NK-92 (cell line): ENCODE results near the gene RAMP3.

ENCODE experiments used
- DNase-seq: peaks from one replicate; lab custom pipeline; 2025; ENCODE audit not compliant: unreplicated experiment; lab: John Stamatoyannopoulos, UW

Gene RAMP3

DNA sequence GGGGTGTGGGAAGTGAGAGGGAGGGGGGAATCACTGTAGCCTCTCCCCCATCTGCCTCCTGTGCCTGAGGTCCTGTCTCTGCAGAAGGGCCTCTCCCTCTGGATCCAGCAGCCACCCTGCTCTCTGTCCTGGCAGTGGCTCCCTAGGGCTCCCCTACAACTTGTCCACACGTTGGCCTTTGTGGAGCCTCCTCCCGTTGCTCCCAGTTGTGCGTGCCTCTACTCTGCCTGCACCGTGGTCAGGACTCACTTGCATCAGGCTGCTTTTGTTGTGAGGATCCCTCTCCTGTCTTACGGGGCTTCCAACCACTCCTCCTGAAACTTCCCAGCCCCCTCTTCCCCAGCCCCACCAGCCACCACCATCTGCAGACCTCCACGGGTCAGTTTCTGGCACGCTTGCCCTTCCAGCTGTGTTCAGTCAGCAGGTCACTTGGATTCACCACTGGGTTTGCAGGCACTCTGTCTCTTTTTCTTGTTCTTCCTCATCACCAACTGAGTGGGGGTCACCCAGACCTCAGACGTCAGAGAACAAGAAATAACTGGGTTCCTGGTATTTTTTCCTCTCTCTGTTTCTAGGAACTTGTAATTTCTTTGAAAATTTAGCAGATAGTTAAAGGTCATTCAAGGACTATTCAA is 62.3 kb downstream of the RAMP3 start:
- DNase-seq = no peak

- no peak for DNase-seq
Measured at GRCh38 chr7:45220846-45221618, 63.4 kb downstream of the RAMP3 start.

GRCh38 chr7:45221896-45222604 is 64.5 kb downstream of the RAMP3 start:
- DNase-seq = no peak

- no peak for DNase-seq
Measured at GRCh38 chr7:45223078-45223477, 65.5 kb downstream of the RAMP3 start.

DNA sequence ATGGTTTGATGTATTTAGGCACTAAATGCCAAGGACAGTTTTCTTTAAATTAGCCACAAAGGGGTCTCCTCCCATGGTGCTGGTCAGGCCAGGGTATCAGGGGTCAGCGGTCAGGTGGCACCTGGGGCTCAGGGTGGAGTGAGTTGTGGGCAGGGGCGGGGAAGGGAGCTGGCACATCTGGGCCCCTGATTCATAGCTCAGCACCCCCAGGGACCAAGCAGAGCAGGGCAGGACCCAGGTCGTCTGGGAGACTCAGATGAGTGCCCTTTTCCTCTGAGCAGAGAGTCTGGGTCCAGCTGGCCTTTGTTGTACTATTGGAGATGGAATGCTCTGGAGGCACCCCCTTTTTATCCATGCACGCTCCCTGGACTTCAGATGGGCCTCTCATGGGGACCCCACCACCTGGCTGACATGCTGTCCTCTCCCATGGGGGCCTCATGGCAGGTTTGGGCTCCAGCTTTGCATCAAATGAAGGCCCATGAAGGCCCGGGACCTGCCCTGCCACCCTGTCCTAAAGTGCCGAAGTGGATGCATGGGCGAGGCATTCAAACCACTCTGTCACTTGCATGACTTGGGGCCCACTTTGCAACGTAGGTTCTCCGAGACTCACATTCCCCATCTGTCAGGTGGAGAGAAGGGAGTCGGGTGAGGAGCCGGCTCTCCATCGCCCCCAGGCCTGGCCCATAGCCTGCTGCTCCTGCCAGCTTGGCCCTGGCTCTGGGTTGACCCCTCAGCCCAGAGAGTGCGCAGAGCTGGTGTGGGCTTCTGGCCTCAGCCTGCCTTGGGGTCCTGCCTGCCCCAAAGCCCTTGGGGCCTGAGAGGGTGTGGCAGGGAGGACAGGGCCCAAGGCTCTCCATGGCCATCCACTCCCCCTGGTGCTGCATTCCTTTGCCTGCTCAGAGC is 66.4 kb downstream of the RAMP3 start:
- DNase-seq = no peak

GRCh38 chr7:45224832-45225231 is 67.2 kb downstream of the RAMP3 start:
- no peak for DNase-seq

GRCh38 chr7:45225311-45225947 is 67.8 kb downstream of the RAMP3 start:
- DNase-seq = no peak

GRCh38 chr7:45225948-45226335 is 68.4 kb downstream of the RAMP3 start:
- no peak for DNase-seq

GRCh38 chr7:45229156-45229920 is 71.7 kb downstream of the RAMP3 start:
- no peak for DNase-seq

- no peak for DNase-seq
Measured at GRCh38 chr7:45230083-45230482, 72.5 kb downstream of the RAMP3 start.

DNA sequence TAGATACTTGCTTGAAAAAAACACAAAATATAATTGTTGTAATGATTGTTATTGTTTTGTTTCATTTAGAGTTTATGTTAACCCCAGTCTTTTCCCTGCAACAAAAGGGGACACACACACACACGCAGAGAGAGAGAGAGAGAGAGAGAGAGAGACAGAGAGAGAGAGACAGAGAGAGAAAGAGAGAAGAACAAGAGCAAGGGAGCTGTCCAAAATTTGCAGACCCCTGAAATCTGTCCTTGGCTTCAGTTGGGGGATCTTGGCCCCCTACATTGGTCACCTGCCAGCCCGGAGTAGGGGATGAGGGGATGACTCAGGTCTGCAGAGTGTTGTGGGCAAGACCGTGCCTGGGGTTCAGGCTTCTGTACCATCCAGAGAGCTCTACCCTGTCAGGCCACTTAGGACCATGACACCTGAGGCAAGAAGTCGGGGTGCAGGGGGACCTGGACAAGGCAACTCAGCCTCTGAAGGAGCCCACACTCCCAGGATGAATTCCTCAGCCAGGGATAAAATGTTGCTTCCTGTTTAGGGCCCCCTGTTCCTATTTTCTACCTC is 73.1 kb downstream of the RAMP3 start:
- DNase-seq = no peak

- DNase-seq = no peak
Measured at GRCh38 chr7:45233249-45233775, 75.7 kb downstream of the RAMP3 start.
